Nucleus accumbens (tissue), 56 donors: ENCODE results near the gene SLC2A5.

Experiments used
- DNase-seq, 56 donors: peaks; one replicate each; lab custom pipeline; 2025; lab: John Stamatoyannopoulos, UW

Gene SLC2A5

GRCh38 chr1:9065213-9065751 lies 4.2 kb downstream of the SLC2A5 start:
- DNase-seq: peak in 1 of 56 donors; percentile 1

DNA sequence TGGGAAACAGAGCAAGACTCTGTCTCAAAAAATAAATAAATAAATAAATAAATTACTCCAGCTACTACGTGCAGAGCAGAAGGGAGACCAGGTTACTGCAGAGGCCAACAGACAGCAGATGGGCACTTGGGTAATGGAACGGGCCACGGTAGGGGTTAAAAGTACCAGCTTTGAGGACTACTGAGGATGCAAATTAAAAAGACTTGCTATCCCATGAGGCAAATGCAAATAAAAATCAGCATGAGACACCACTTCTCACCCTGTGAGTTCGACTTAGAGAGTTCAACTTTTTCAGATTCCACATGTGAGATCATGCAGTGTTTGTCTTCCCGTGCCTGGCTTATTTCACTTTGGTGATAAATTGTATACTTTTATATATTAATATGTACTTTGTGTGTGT lies 6.6 kb downstream of the SLC2A5 start:
- no peak for DNase-seq

- DNase-seq: no peak
Measured at GRCh38 chr1:9062021-9062471, 7.4 kb downstream of the SLC2A5 start.

DNA sequence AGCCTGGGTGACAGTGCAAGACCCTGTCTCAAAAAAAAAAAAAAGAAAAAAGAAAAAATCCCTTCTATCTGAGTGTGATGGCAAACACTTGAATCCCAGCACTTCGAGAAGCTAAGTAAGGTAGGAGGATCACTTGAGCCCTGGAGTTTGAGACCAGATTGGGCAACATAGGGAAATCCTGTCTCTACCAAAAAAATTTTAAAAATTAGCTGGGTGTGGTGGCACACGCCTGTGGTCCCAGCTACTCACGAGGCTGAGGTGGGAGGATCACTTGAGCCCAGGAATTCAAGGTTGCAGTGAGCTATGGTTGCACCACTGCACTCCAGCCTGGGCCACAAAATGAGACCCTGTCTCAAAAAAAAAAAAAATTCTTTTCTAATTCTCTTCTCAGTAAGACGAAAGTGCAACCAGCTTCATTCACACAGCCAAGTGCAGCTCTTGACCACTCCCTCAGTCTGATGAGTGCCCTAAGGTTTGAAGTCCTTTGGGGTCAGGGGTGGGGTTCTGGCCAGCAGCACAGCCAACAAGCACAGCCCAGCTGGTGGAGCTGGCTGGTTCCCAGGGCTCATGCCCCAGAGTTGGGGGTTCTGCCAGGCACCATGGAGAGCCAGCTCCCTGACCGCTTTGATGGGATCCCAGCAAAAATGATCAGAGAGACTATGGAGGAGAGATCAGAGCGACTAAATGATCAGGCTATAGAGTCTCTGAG lies 8.0 kb downstream of the SLC2A5 start:
- peak in 2 of 56 donors; percentile 3 to 22 for DNase-seq

DNA sequence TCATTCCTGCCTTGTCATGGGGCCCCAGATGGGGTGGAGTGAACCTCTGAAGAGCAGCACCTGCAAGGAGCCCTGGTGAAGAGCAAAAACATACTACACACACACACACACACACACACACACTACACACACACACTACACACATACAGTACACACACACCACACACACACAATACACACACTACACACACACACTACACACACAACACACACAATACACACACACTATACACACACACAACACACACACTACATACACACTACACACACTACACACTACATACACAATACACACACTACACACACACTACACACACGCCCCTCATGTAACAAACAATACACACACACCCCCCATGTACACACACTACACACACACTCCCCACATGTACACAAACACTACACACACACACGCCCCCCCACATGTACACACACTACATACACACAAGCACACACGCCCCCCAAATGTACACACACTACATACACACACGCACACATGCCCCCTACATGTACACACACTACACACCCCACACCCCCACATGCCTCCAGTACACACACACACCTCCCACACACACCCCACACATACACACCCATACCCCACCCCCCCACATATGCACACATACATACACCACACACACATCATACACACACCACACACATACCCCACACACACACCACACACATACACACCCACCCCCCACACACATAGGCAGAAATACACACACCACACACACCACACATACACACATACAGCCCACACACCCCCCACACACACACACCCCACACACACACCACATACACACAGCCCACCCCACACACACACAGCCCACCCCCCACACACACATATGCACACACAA lies 9.3 kb downstream of the SLC2A5 start:
- no peak for DNase-seq

GRCh38 chr1:9058465-9058864 lies 11.0 kb downstream of the SLC2A5 start:
- DNase-seq: no peak

DNA sequence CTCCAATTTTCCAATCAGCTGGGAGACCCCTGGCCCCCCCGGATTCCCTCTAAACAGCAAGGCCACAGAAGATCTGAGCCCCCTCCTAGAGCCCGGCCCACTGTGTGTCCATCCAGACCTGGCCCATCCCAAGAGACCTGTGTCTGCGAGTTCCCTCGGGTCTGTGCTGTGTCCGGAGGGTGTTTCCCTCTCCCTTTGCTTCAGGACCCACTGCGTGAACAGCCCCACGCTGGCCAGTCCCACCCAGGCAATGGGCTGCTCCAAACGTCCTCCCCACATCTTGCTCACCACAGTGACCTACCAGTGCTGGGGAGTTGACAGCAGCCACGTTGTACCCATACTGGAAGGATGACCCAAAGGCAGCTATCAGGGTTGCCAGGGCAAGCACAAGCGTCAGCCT lies 11.6 kb downstream of the SLC2A5 start:
- no peak for DNase-seq

DNA sequence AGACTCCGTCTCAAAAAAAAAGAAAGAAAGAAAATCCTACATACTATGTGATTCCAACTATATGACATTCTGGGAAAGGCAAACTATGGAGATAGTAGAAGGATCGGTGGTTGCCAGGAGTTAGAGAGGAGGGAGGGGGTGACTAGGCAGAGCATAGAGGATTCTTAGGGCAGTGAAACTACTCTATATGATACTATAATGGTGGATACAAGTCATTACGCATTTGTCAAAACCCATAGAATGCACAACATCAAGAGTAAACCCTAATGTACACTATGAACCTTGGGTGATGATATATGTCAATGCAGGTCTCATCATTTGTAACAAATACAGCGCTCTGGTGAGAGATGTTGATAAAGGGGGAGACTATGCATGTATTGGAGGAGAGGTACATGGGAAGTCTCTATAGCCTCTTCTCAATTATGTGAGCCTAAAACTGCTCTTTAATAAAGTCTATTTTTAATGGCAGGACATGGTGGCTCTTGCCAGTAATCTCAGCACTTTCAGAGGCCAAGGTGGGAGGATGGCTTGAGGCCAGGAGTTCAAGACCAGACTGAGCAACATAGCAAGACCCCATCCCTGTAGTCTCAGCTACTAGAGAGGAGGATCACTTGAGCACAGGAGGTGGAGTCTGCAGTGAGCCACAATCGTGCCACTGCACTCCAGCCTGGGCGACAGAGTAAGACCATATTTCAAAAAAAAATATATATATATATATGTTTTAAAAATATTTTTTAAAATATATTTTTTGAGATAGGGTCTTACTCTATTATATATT lies 17.0 kb downstream of the SLC2A5 start:
- no peak for DNase-seq

GRCh38 chr1:9051379-9051778 lies 18.1 kb downstream of the SLC2A5 start:
- DNase-seq: no peak

- DNase-seq: no peak
Measured at GRCh38 chr1:9050803-9051202, 18.6 kb downstream of the SLC2A5 start.

DNA sequence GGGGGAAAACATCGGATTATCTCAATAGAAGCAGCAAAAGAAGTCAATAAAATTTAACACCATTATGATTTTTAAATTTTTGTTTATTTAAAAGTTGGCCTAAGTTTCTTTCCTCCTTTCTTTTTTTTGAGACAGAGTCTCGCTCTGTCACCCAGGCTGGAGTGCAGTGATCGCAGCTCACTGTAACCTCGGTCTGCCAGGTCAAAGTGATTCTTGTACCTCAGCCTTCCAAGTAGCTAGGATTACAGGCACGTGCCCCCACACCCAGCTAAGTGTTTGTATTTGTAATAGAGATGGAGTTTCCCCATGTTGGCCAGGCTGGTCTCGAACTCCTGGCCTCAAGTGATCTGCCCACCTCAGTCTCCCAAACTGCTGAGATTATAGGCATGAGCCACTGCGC lies 20.9 kb downstream of the SLC2A5 start:
- DNase-seq: no peak

GRCh38 chr1:9047019-9047418 lies 22.4 kb downstream of the SLC2A5 start:
- no peak for DNase-seq

DNA sequence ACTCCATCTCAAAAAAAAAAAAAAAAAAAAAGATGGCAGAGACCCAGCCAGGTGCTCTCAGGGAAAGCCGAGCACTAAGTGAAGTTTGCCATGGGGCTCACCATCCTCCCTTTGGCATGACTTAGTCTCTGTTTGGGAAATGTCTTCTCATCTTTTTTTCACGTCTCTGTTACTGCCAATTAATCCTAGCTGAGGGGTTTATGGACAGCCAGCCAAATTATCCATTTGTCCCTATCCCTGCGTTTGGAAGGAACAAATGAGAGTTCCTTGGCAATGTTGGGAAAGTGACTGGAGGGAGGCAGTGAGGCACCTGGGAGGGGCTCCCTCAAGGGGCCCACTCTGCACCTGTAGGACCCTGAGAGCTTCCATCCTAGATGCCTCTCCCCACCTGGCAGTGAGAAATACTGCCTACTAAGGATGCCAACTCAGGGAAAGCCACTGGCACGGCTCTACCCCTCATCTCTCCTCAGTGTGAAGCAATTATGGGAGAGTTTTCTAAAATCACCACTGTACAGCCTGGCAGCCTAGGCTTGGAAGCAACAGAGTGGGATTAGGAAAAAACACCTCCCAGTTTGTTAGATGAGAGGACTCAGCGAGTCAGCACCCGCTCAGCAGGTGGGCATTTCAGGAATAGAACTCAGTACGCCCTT lies 23.4 kb downstream of the SLC2A5 start:
- DNase-seq: no peak

- no peak for DNase-seq
Measured at GRCh38 chr1:9044236-9044635, 25.2 kb downstream of the SLC2A5 start.

- DNase-seq: no peak
Measured at GRCh38 chr1:9042272-9042671, 27.2 kb downstream of the SLC2A5 start.

GRCh38 chr1:9041116-9041779 lies 28.2 kb downstream of the SLC2A5 start:
- DNase-seq: no peak

GRCh38 chr1:9040659-9041030 lies 28.8 kb downstream of the SLC2A5 start:
- no peak for DNase-seq

DNA sequence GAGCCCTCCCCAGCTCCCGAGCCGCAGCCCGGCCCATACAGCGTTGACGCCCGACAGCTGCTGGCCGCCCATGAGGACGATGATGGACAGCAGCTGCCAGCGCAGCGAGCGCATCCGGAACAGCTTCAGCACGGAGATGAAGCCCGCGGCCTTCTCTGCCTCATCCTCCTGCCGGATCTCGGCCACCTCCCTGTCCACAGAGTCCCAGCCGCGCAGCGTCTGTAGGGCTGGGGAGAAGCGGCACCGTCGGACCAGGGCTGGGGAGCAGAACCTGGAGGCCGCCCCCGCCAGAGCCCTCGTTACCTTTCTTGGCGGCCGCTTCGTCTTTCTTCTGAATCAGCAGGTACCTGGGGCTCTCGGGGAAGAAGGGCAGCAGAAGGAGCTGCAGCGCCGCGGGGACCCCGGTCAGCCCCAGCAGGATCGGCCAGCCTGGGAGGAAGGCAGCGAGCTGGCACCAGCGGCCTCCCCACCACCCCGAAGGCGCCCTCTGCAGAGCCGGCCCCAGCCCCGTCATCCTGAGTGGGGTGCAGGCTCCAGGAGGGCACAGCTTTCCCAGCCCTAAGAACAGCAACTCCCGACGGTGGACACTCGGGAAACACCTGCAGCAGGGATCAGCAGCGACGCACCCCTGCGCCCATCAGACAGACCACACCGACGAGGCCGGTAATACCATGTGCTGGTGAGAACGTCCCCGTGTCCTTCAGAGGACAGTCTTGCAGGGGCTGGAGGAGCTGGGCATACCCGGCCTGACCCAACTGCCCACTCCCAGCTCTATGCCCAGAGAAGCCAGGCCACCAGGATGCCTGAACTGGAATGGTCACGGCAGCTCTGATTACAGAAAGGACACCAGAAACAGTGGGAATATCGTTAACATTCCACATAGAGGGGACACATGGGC lies 29.4 kb downstream of the SLC2A5 start:
- no peak for DNase-seq
